ENCODE results near the gene PON1. TPM values are rescaled to one million over a fixed set of nuclear protein-coding genes. Genes with fewer than 3 reads are reported as not detected.

The PON1 gene
- total and polyA plus RNA-seq, 2 experiments from 2014 or later, result 0.69 to 1.2 TPM

- no peak overlapping the region for H3K4me3 Mint-ChIP-seq
- H3K27ac Mint-ChIP-seq, result no peak overlapping the region
- Histone ChIP-seq H4K20me1 (replicated peaks; ENCODE audit: insufficient read depth) (no peaks in the 10 kb centered on the region), H3K4me2 (no peak overlapping the region), H3K36me3 (ENCODE audit: insufficient read depth) (no peaks in the 10 kb centered on the region), H3K9me2 (ENCODE audit: insufficient read depth) (no peaks in the 10 kb centered on the region), H3K79me2 (replicated peaks; ENCODE audit: insufficient read depth) (no peaks in the 10 kb centered on the region), H3K4me1 (ENCODE audit: insufficient read depth) (peaks cover 5% of the 10 kb centered on the region; the same call in 1 of the 2 replicates), H3K4me3 (no peak overlapping the region), H3K27me3 (ENCODE audit: insufficient read depth) (no peaks in the 10 kb centered on the region), H3K27ac (ENCODE audit: low read depth) (no peak overlapping the region), H2AFZ (no peak overlapping the region), H3F3A (replicated peaks; ENCODE audit: low read depth) (no peaks in the 10 kb centered on the region)
- no peak for TF ChIP-seq NANOG (IDR thresholded peaks at IDR 0.05; ENCODE audit: borderline replicate concordance)
- no peak for TF ChIP-seq ETS1 (IDR thresholded peaks at IDR 0.05)
- TF ChIP-seq CREB1 (CRISPR knock-in tag; IDR thresholded peaks at IDR 0.05; ENCODE audit: low read depth), result no peak
- no peak for TF ChIP-seq ZNF462 (CRISPR knock-in tag; IDR thresholded peaks at IDR 0.05)
- no peak for TF ChIP-seq ZNF114 (CRISPR knock-in tag; IDR thresholded peaks at IDR 0.05)
- no peak for TF ChIP-seq STAT1 (IDR thresholded peaks at IDR 0.05; ENCODE audit: unreplicated experiment)
- no peak for TF ChIP-seq JUNB (IDR thresholded peaks at IDR 0.05; ENCODE audit: unreplicated experiment)
- TF ChIP-seq CTCF (conservative IDR thresholded peaks at IDR 0.05; ENCODE audit: low read depth in 2 of 2), result no peak
- no peak for TF ChIP-seq EZH2 (IDR thresholded peaks at IDR 0.05; ENCODE audit: low read depth, unreplicated experiment)
- no peak for TF ChIP-seq POLR2AphosphoS5 (IDR thresholded peaks at IDR 0.05; ENCODE audit: low read depth)
- no peaks in the 10 kb centered on the region for H3K9me3 Mint-ChIP-seq
- H3K36me3 Mint-ChIP-seq (ENCODE audit: low read depth), result no peaks in the 10 kb centered on the region
- DNase-seq (ENCODE audit: low spot score) (no peak), ATAC-seq (no peak)
- peaks cover 4% of the 10 kb centered on the region for H3K4me1 Mint-ChIP-seq
- H3K27me3 Mint-ChIP-seq (ENCODE audit: insufficient read depth, low read depth, poor library complexity), result no peaks in the 10 kb centered on the region
Measured at GRCh38 chr7:95297041-95297440, 27.3 kb downstream of the PON1 start.
